ENCODE measurements around the gene NUCKS1. TPM values are rescaled to one million over a fixed set of nuclear protein-coding genes. Genes with fewer than 3 reads are reported as not detected.

The NUCKS1 gene
- total RNA-seq, 1 donor from 2014 or later, result 202 TPM

DNA sequence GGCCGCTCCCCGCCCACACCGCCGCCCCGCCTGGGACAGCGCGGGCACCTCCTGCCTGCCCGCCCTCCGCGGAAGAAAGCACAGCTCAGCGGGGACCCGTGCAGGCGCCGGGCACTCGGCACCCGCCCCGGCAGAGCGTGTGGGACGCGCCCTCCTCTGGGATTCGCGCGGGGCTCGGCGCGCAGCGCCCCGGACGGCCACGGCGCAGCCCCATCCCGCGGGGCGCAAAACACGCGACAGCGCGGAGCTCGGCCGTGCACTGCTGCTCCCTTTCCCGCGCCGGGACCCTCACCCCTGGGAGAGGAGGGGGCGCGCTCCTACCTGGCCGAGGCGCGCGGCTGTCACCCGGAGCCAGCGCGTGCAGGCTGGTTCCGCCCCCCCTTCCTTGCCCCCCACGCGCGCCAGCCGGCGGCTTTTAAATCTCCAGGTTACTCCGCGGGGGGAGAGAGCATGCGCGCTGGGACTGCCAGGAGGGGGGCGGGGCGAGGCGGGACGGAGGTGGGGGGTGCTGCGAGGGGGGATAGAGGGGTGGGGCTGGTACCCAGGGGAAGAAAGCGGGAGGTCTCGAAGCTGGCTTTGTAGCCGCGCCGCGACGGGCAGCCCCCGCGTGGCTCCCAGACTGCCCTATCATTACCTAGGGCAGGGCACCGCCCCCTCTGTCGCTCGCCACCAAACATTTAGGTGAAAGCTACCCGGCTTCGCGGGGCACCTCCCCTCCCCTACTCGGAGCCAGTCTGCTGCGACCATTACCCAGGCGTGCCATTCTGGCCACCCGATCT is 69.7 kb downstream of the NUCKS1 start, which contains the start of gene SLC45A3:
SLC45A3 (minus strand) TSS at position 437 of the 779 bp plus-strand sequence. CDS start 15,853 bp downstream, outside the sequence.
- DNase-seq (peak; percentile 62), ATAC-seq (peak; percentile 74)
- intact Hi-C loops (cut with micrococcal nuclease), result no loop called here

- DNase-seq, result peak; percentile 56
- ATAC-seq, result peak; percentile 54
- intact Hi-C loops (cut with micrococcal nuclease), result no loop called here
These were observed 71.5 kb downstream of the NUCKS1 start for GRCh38 chr1:205678286-205679111.

DNA sequence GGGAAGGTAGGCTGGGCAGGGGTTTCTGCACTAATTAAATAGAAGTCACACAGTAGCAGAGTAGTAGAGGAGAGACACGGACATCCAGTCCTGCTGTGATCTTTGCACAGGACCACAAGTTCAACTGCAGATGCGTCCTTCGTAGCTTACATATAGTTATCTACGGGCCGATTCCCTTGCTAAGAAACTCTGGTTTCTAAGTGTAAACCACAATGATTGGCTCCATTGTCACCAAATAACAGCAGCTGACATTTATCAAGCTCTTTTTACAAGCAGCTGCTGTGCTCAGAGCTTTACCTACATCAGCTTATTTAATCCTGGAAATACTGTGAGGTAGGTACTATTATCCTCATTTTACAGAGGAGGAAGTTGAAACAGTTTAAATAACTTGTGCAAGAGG is 72.8 kb downstream of the NUCKS1 start:
- DNase-seq (no peak), ATAC-seq (no peak)
- intact Hi-C loops (cut with micrococcal nuclease), result no loop called here

DNA sequence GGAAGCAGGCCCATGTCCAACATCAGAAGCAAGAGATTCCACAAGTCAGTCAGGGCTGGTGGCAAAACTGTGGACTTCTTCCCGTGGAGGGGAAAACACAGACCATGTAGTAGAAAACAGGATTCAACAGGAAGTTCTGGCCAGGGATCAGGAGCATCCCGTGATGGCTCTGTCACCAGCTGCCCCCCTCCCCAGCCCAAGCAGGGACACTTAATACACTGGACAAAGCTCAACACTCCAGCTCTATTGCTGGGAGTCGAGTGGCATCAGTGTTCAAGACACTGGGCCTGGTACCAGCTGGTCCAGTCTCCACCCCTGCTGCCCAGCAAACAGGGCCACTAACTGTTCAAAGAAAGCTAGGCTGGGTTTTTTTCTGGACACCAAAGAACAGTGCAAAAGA is 73.4 kb downstream of the NUCKS1 start:
- no peak for ATAC-seq
- DNase-seq, result no peak
- intact Hi-C loops (cut with micrococcal nuclease), result no loop called here

- ATAC-seq, result no peak
- intact Hi-C loops (cut with micrococcal nuclease), result no loop called here
- no peak for DNase-seq
These were observed 74.0 kb downstream of the NUCKS1 start for GRCh38 chr1:205676002-205676401.

DNA sequence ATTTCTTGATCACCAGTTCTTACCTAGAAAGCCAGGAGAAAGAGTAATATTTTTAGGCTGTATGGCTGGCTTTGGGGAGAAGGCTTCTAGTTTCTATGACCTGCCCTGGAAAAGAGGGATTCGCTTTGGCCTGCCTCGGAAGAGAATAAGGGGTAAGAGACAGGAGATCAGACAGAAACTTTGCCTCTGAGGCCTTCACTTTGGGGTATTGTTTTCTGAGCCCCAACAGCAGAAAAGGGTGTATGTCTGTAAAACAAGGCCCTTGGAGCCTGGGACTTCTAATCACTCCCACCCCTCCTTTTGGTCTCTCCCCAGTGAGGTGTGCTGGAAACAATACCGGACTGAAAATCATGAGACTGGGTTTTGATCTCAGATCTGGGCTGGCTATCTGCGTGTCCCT is 74.7 kb downstream of the NUCKS1 start:
- no peak for ATAC-seq
- intact Hi-C loops (cut with micrococcal nuclease), result no loop called here
- DNase-seq, result no peak

- DNase-seq (no peak), ATAC-seq (no peak)
- intact Hi-C loops (cut with micrococcal nuclease), result no loop called here
These were observed 77.0 kb downstream of the NUCKS1 start for GRCh38 chr1:205672970-205673369.

- intact Hi-C loops (cut with micrococcal nuclease), result no loop called here
- ATAC-seq (no peak), DNase-seq (no peak)
These were observed 77.5 kb downstream of the NUCKS1 start for GRCh38 chr1:205672395-205672889.

- no peak for DNase-seq
- ATAC-seq, result no peak
- intact Hi-C loops (cut with micrococcal nuclease), result no loop called here
These were observed 79.2 kb downstream of the NUCKS1 start for GRCh38 chr1:205670611-205671430.

DNA sequence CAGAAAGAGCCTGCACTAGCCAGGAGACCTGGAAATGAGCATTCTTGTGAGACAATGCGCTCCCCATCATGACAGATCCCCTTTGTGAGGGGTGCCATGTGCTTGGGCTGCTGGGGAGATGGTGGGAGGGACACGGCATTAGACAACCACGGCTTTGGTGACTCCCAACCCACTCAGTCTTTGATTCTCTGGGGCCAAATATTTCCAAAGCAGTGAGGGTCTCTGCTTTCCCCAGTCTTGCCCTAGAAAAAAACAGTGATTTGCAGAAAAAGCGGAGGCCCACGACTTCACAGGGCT is 79.9 kb downstream of the NUCKS1 start:
- DNase-seq, result no peak
- no peak for ATAC-seq
- intact Hi-C loops (cut with micrococcal nuclease), result no loop called here

DNA sequence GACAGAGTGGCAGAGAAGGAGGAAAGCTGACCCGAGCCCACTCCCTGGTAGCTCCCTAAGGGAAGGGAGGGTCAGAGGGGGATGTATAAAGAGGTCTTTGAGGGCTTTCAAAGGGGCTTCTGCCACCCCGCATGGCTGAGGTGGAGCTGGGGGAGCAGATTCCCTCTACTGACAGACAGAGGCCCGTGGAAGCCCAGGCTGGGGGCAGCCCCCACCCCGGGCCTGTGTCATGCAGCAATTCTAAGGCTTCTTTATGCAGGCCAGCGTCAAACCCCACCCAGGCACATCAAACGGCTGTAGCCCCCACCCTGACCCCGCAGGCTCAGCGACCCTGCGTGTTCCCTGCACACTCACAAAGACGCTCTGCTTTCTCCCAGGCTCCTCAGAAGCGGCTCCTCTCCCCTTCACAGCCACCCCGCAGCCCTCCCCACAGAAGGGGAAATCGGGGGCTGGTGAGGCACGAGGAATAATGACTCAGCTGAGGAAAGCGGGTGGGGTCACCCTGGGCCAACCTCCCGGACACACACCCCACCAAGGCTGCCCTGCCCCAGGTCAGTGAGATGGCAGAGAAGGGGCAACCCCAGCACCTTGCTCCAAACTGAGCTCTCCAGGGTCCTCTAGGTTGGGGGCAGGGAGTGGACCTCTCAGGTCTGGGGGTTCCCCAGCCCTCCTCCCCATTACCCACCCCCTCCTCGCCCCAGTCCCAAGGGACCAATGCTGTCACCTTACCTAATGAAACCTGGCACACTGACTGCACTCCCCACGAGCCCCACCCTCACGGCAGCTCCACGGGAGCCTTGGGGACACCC is 80.4 kb downstream of the NUCKS1 start:
- no peak for DNase-seq
- intact Hi-C loops (cut with micrococcal nuclease), result no loop called here
- no peak for ATAC-seq

- ATAC-seq (no peak), DNase-seq (no peak)
- intact Hi-C loops (cut with micrococcal nuclease), result no loop called here
These were observed 81.0 kb downstream of the NUCKS1 start for GRCh38 chr1:205668951-205669340.

DNA sequence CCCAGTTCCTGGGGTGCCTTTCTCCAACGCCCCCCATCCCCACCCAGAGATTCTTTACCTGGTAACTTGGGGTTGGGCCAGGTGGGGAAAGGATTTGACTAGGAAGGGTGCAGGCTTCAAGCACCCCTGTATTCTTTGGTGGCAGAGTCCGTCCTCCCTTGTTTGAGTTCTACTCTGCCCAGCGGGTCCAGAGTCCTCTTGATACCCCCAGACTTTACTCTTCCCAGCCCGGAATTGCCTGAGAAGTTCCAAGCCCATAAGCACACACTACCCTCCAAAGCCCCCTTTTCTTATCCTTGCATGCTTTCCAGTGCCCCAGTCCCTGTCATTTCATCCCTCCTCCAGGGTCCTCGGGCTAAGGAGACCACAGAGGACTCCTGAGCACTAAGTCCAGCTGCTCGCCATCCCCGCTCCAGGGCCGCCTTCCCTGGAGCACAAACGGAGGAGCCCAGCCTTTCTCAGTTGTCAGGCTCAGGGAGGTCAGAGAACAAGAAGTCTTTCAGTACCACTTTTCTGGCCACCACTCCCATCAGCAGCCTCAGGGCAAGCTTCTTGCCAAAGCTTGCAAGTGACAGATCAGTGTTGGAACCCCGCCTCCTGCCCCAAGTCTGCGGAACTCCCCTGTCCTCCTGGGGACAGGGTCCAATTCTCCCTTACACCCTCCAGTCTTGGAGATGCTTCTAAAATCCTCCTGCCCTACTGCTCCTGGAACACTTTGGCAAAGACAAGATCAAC is 81.9 kb downstream of the NUCKS1 start:
- no peak for ATAC-seq
- no peak for DNase-seq
- intact Hi-C loops (cut with micrococcal nuclease), result no loop called here

GRCh38 chr1:205666372-205667166 is 83.4 kb downstream of the NUCKS1 start:
- DNase-seq (no peak), ATAC-seq (no peak)
- intact Hi-C loops (cut with micrococcal nuclease), result no loop called here

DNA sequence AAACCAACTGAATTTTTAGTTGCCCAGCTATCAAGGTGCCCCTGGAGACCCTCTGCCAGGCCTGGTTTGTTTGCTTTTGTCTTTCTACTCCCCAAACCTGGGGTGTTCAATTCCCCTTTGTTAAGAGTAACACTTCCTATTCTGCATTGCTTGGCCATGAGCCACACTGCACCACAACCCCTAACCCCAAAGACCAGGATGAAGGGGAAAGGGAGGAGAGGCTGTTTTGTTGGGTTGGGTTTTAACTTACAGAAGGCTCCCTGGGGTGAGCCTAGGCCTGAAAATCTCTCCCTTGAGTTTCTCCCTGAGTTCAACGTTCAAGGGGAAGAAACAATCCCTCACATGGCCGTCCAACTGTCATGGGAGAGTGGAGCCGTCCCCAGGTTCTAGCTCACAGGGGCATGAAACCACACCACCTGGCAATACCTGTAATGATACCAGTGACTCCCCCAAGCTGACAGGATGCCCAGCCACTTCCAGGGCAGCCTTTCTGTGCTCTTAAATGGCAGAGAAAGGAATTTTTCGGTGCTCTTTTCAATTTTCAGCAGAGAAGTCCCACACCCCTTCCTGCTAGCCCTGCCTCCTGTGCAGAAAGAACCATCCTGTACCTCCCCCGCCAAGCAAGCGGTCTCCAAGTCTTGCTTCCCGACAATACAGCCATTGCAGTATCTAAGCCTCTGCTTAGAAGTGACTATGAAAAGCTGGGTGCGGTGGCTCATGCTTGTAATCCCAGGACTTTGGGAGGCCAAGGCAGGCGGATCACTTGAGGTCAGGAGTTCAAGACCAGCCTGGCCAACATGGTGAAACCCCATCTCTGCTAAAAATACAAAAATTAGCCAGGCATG is 84.6 kb downstream of the NUCKS1 start:
- DNase-seq (no peak), ATAC-seq (no peak)
- intact Hi-C loops (cut with micrococcal nuclease), result no loop called here

DNA sequence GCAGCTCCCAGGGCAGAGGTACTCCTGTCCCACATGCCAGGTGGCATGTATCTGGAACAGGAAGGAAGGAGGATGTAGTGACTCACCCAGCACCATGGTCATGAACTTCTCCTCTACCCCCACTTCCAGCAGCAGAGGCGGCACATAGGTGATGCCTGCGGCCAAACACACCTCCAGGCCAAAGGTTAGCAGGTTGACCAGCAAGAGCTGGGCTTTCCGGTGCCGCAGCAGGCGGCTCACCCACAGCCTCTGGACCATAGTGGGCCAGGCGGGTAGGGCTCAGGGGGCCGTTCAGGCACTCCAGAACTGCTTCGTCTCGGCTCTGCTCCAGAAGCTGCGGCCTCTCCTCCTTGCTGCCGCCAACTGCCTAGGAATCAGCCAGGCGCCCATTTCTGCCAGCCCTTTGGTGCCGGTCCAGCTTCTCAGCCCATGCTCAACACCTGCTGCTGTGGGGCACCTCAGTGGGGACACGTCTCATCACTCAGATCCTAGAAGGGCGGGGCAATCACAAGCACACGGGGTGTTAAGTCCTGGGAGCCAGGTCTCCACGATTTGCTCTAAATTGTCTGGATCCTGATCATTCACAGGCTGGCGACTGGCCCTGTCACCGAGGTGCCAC is 85.5 kb downstream of the NUCKS1 start:
- DNase-seq, result no peak
- intact Hi-C loops (cut with micrococcal nuclease), result no loop called here
- ATAC-seq, result no peak

All from left ventricle myocardium superior (tissue), 1 donor.